Amniotic stem cell (primary cell): ENCODE data around the gene IL1RAPL2.
"Not testable (repeated sequence)": the region's sequence is repeated elsewhere in the genome, so short reads cannot be mapped to it uniquely, and the experiment has no call there.

ENCODE experiments used
- DNase-seq: peaks from one replicate; lab custom pipeline; 2025; lab: John Stamatoyannopoulos, UW

The IL1RAPL2 gene

DNA sequence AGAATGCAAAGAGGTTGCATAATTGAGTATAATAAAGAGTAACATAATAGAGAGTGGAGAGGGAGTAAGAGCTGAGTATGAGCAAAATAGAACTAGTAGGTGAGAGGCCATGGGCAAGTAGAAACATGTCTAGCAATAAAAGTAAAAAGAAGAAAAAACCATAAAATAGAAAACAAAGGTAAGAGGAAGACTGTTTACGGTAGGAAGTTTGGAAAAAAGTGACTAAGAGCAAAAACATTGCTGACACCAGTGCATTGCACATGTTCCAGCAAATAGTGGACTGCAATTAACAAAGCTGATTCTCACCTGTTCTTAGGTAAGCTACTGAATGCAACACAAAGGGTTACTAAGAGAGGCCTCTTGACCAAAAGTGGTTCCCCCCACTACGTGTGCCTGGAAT, 451.6 kb downstream of the IL1RAPL2 start:
- DNase-seq: no peak

GRCh38 chrX:105018865-105019264, 452.9 kb downstream of the IL1RAPL2 start:
- DNase-seq: no peak

- not testable (repeated sequence) for DNase-seq
These were observed 463.0 kb downstream of the IL1RAPL2 start for GRCh38 chrX:105028962-105029361.

DNA sequence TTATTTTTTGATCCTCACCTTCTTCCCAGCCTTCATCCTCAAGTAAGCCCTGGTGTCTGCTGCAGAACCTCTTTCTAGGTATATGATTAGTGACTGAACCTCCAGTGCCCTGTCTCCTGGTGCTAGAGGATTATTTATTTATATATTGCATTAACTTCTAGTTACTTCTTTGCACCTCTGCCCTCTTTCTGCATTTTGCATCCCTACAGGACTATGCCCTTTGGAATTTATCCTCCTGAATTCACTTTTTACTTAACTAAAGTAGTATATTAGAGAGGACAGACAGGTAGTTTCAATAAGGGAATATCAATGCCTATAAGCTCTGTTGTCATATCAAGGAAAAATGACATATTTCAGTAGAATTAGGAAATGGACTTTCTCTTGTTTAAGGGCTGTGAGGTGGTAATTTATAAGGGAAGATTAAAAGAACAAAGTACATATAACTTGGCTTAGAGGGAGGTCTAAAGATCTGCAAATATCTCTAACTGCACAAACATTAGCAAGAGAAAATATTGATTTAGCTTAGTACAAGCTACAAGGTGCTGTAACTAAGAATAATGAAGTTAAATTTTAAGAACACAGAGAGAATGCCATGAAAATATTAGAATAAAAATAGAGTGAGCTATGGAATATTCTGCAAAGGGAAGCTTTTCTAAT, 472.8 kb downstream of the IL1RAPL2 start:
- no peak for DNase-seq

GRCh38 chrX:105050921-105051320, 484.9 kb downstream of the IL1RAPL2 start:
- no peak for DNase-seq

GRCh38 chrX:105051364-105051763, 485.4 kb downstream of the IL1RAPL2 start:
- DNase-seq: no peak

- no peak for DNase-seq
These were observed 486.9 kb downstream of the IL1RAPL2 start for GRCh38 chrX:105052926-105053325.

DNA sequence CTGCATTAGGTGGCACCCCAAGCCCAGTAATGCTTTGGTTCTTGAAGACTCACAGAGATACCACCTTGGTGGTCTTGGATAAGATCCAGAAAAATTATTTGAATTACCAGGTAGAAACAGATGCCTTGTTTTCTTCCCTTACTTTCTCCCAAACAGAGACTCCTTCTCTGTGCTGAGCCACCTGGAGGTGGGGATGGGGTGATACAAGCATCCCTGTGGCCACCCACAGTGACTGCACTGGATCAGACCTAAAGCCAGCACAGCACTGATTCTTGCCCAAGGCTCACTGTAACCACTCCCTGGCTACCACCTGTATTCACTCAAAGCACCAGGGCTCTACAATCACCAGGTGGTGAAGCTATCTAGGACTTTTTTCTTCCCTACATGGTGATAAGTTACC, 497.7 kb downstream of the IL1RAPL2 start:
- no peak for DNase-seq

DNA sequence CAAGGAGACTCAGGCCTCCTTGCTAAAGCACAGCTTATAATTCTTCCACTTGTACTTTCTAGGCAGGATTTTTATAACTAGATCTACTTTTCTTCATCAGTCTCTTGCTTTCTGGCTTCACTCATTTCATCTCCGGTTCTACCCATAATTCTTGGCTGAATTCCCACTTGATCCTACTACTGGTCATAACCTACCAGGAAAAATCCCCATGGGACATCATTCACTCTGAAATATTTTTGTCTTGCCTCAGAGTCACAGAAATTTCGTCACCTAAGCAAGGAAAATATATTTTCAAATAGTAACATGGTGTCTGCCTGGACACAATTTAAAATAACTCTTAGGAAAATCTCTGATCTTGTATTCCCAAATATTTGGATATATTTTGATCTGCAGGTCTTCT, 532.2 kb downstream of the IL1RAPL2 start:
- DNase-seq: no peak

- no peak for DNase-seq
These were observed 532.8 kb downstream of the IL1RAPL2 start for GRCh38 chrX:105098812-105099211.

DNA sequence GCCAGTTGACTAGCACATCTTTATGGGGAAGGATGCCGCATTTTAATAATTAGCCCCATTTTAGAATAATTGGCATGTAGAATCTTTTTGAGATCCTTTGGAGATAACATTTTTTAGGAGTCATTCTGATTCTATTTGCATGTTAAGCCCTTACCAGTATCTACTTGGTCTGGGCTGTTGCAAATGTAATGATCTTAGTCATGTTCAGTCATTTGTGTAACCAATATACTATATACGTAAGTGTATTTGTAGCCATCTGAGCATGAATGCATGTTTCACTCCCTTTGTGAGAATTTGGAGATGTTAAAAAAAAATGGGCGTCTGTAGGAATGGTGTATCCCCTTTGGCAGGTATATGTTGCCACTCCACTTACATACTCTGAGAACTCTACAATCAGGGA, 535.4 kb downstream of the IL1RAPL2 start:
- DNase-seq: no peak

- no peak for DNase-seq
These were observed 543.9 kb downstream of the IL1RAPL2 start for GRCh38 chrX:105109936-105110335.

- no peak for DNase-seq
These were observed 548.6 kb downstream of the IL1RAPL2 start for GRCh38 chrX:105114554-105115130.

DNA sequence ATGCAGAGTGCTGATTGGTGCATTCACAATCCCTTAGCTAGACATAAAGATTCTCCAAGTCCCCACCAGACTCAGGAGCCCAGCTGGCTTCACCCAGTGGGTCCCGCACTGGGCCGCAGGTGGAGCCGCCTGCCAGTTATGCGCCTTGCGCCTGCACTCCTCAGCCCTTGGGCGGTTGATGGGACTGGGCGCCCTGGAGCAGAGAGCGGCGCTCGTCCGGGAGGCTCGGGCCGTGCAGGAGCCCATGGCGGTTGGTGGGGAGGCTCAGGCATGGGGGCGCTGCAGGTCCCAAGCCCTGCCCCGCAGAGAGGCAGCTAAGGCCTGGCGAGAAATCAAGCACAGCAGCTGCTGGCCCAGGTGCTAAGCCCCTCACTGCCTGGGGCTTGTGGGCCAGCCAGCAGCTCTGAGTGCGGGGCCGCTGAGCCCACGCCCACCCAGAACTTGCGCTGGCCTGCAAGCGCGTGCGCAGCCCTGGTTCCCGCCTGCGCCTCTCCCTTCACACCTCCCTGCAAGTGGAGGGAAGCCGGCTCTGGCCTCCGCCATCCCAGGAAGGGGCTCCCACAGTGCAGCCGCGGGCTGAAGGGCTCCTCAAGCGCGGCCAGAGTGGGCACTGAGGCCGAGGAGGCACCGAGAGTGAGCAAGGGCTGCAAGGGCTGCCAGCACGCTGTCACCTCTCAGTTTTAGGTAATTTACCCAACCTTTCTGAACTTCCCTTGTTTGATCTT, 549.8 kb downstream of the IL1RAPL2 start:
- not testable (repeated sequence) for DNase-seq

- DNase-seq: no peak
These were observed 550.5 kb downstream of the IL1RAPL2 start for GRCh38 chrX:105116486-105116885.

- DNase-seq: no peak
These were observed 551.6 kb downstream of the IL1RAPL2 start for GRCh38 chrX:105117621-105118020.

- no peak for DNase-seq
These were observed 554.5 kb downstream of the IL1RAPL2 start for GRCh38 chrX:105120463-105120862.

- DNase-seq: no peak
These were observed 555.2 kb downstream of the IL1RAPL2 start for GRCh38 chrX:105121186-105121585.

- peak; percentile 22 for DNase-seq
These were observed 560.2 kb downstream of the IL1RAPL2 start for GRCh38 chrX:105126201-105126600.

DNA sequence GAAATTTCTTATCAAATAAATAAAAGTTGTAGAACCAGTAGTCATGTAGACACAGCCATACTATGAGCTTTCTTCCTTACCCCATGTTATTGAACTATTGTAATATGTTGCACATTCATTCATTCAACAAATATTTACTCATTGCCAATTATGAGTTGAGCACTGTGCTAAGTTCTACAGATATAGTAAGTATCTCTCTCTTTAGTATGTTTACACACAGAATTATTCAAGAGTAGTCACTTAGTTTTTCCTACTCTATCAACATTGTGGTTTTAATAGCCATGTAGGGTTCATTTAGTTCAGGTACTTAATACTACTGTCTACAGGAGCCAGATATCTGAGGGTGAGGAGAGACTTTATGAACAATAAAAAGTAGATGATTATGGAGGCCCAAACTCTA, 568.3 kb downstream of the IL1RAPL2 start:
- no peak for DNase-seq

DNA sequence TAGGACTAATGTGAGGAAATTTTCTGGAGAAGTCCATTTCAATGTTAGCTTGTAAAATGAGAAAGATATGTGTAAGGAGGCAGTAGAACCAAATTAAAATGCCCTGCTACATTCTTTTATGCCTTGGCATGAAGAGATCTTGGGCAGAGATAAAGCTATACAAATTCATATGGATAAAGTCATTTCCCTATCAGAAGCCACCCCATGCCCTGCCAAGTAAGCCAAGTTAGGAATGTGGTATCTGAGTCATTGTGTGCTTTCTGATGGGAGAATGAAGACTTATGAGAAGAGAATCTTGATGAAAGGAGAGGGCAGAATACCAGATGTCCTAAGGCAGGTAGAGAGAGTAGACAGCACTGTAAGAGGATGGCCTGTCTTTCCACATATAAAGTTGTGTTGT, 570.8 kb downstream of the IL1RAPL2 start:
- DNase-seq: no peak

DNA sequence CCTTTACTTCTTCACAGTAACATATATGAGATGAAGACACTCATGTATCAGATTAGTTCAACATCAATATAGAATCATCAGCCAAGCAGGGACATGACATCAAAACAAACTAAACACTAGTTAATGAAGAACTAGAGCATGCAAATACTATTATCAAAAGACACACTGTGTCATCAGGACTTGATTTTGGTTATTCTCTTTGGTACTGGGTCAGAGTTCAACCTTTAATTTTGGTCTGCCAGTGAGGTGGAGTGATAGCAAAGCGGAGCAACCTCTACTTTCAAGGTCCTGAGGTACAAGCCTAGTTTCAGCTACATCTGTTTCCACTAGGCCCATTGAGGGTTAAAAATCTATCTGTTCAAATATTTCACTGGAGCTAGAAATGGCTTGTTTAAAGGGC, 584.0 kb downstream of the IL1RAPL2 start:
- no peak for DNase-seq

GRCh38 chrX:105150557-105150956, 584.6 kb downstream of the IL1RAPL2 start:
- no peak for DNase-seq
